Activated naive CD4-positive, alpha-beta T cell treated with anti-CD3 and anti-CD28 coated beads, Interleukin-2, amount 50 U/mL, for 16 hours (primary cell): ENCODE results near the gene GABRA5.

Source experiments
- DNase-seq: peaks from one replicate; pipeline ENCODE4 v3.0.0-alpha.2; 2020

The GABRA5 gene

DNA sequence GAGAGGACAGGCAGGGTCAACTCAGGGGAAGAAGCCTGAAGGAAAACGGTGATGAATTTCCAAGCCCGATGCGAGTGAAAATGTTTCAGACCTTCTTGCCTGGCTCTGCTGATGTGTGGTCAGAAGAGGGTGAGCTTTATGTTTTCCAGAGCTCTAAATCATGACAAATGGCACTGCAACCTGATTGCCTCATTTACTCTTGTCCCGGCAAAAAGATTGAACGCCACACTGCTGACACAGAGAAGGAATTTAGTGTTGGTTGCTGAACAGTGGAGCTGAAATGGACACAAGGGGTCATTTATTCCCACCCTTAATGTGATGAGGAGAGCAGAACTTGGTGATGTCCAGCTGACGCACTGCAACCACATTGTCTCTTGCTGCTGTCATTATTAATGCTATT lies 68.0 kb downstream of the GABRA5 start:
- no peak for DNase-seq

- DNase-seq: no peak
Observed at GRCh38 chr15:26935322-26935721, 68.5 kb downstream of the GABRA5 start.

GRCh38 chr15:26936502-26936901 lies 69.6 kb downstream of the GABRA5 start:
- no peak for DNase-seq

- DNase-seq: no peak
Observed at GRCh38 chr15:26937134-26937533, 70.3 kb downstream of the GABRA5 start.

- DNase-seq: no peak
Observed at GRCh38 chr15:26939398-26939797, 72.5 kb downstream of the GABRA5 start.

- DNase-seq: no peak
Observed at GRCh38 chr15:26941489-26941888, 74.6 kb downstream of the GABRA5 start.

DNA sequence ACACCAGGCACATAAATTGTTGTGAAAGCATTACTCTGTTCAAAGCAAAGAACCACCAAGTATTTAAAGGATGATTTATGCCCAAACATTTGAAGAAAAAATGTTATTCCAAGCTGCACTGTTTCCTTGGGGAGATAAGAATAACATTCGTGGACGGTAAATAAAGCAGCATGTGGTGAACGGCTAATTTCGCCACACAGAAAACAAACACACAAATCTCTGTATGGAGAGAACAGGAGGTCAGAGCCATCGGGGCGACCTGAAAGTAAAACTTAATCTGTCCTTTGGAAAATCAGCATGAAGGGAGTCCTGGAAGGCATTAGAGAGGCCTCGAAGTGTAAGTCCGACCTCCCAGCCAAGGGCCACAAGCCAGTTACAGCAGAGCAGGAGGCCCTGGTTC lies 77.0 kb downstream of the GABRA5 start:
- no peak for DNase-seq

GRCh38 chr15:26945046-26945445 lies 78.2 kb downstream of the GABRA5 start:
- DNase-seq: no peak

DNA sequence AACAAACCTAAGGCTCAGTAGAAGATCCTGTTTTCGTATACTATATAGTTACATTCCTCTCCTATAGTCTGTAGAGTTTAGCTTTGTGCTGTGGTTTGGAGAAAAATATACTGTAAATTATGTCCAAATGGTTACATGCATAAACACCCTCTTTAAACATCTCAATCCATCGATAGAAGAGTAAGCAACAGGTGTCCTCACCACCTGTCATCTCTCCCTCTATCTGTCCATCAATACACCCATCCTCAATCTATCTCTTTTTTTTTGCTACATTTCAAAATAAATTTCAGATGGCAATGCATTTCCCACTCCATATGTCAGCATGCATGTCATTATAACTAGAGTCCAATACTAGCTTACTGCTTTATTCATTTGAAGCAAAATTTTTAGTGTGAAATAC lies 83.1 kb downstream of the GABRA5 start:
- DNase-seq: no peak

GRCh38 chr15:26954403-26954802 lies 87.5 kb downstream of the GABRA5 start:
- no peak for DNase-seq

- no peak for DNase-seq
Observed at GRCh38 chr15:26967719-26968269, 100.9 kb downstream of the GABRA5 start.

DNA sequence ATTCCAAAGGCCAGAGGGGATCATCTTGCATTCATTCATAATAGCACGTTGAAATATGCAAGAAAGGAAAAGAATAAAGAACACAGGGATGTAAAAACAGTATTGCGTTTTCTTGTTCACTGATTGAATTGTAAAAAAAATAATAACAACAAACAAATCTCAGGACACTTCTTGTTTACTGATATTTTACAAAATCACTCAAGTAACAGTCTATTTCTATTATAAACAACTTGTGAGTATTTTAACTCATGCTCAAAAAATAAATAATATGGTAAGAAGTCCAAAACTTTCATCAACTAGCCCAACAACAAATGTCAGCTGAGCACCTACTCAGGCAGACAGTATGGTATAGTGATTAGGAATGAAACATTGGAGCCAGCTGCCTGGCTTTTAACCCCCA lies 101.9 kb downstream of the GABRA5 start:
- no peak for DNase-seq

GRCh38 chr15:26970712-26971210 lies 103.9 kb downstream of the GABRA5 start, which contains the start of gene GABRG3:
GABRG3 (plus strand) TSS chr15:26971181.
- DNase-seq: no peak

GRCh38 chr15:26971271-26972018 lies 104.6 kb downstream of the GABRA5 start:
- no peak for DNase-seq

- DNase-seq: no peak
Observed at GRCh38 chr15:26972636-26973035, 105.8 kb downstream of the GABRA5 start.

GRCh38 chr15:26974120-26974780 lies 107.4 kb downstream of the GABRA5 start:
- no peak for DNase-seq

- DNase-seq: no peak
Observed at GRCh38 chr15:26981492-26981891, 114.6 kb downstream of the GABRA5 start.

GRCh38 chr15:26983822-26984221 lies 117.0 kb downstream of the GABRA5 start:
- no peak for DNase-seq

DNA sequence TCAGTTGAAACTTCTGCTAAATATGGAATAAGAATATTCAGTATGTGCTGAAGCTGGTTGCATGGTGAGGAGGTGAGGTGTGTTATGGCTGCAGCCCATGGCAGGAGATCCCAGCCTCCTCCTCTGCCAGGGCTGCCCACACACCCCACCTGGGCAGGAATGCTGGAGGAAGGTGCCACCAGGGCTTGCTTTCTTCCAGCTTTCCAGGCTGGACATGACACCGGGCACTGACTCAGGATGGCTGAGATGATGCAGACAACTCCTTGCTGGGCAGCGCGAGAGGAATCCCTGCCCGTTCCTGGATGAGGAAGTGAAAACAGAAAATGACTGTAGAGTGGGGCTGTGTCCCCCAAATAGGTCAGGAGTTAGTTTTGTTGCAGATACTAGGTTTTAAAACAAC lies 118.2 kb downstream of the GABRA5 start:
- DNase-seq: no peak

- no peak for DNase-seq
Observed at GRCh38 chr15:26996250-26996649, 129.4 kb downstream of the GABRA5 start.
